Adrenal gland (tissue), 5 donors: ENCODE results near the gene TSPAN9.

Experiments used
- CTCF ChIP-seq, 6 experiments: fragments of 450-650 bp in 4 of 6; fragments of 200-600 bp in 2 of 6; sonication (generic) in 1 of 6; IDR thresholded peaks; 1 replicate in 5 of 6; 2 replicates in 1 of 6; pipeline versions ENCODE4 v1.5.1 to v1.8.0; 2016 to 2021; ENCODE audit warnings: antibody characterized with exemption in 6 of 6, mild to moderate bottlenecking in 2 of 6, moderate library complexity in 1 of 6
- POLR2A ChIP-seq, 2 donors: fragments of 450-650 bp; IDR thresholded peaks; one replicate each; pipeline ENCODE4 v1.6.1; 2017; ENCODE audit warnings: antibody characterized with exemption in 2 of 2, mild to moderate bottlenecking in 2 of 2, moderate library complexity in 1 of 2
- donor health status: DM: no; HTN: no; CAD: no.

GRCh38 chr12:3189282-3189681, 112.1 kb downstream of the TSPAN9 start:
- no peak for TF ChIP-seq POLR2A (IDR thresholded peaks at IDR 0.05)
- no peak for TF ChIP-seq CTCF (IDR thresholded peaks at IDR 0.05)
